GM21723 (cell line): Measurements from ENCODE around the gene ST8SIA6.

Experiments used
- ATAC-seq: cut with Tn5 transposase; IDR thresholded peaks from one replicate; pipeline ENCODE4 v1.9.1; 2021; ENCODE audit warnings: mild to moderate bottlenecking, moderate library complexity; ENCODE audit not compliant: unreplicated experiment

Gene ST8SIA6

DNA sequence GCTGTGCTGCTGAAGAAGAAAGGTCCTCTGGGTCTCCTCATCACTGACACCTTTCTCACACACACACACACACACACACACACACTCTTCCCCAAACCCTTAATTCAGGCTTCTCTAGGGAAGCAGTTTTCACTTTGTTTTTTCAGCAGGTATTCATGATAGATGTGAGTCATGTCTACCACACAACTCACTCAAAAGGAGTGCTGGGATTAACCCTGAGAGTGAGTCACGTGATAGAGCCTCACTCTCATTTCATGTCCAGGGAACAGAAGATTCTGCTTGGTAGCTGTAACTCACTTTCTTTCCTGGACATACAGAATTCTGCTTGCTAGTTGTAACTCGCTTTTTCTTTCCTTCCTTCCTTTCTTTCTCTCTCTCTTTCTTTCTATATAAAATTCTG lies 181.0 kb downstream of the ST8SIA6 start:
- ATAC-seq, result no peak

DNA sequence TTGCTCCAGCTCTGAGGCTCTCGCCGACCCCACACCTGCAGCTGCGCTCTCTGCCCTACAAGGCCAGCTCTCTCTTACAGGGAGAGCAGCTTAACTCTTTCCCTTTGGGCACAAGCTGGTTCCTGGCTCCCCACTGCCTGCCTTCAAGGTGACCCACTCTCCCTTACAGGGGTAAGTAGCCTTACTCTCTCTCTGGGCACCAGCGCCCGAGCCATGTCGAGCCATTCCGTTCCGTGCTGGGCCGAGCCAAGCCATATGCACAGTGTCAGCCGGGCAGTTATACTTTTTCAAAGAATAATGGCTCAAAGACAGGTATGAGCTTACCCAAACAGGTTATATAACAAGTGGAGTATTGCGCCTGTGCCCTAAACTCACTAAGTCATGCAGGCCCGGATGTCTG lies 181.7 kb downstream of the ST8SIA6 start:
- no peak for ATAC-seq
